NCI-H1048 (cell line): ENCODE data around the gene SOBP.

ENCODE experiments used
- DNase-seq: peaks from one replicate; lab custom pipeline; 2025; lab: John Stamatoyannopoulos, UW

SOBP gene

GRCh38 chr6:107658920-107659865 lies 169.3 kb downstream of the SOBP start:
- DNase-seq, result no peak

- DNase-seq, result no peak
Measured at GRCh38 chr6:107660839-107661238, 170.9 kb downstream of the SOBP start.

GRCh38 chr6:107661291-107661690 lies 171.4 kb downstream of the SOBP start:
- DNase-seq, result no peak

- no peak for DNase-seq
Measured at GRCh38 chr6:107662333-107662732, 172.4 kb downstream of the SOBP start.

GRCh38 chr6:107663308-107663707 lies 173.4 kb downstream of the SOBP start:
- no peak for DNase-seq

- DNase-seq, result no peak
Measured at GRCh38 chr6:107665382-107665781, 175.5 kb downstream of the SOBP start.

- no peak for DNase-seq
Measured at GRCh38 chr6:107666084-107666980, 176.4 kb downstream of the SOBP start.

GRCh38 chr6:107666981-107667601 lies 177.2 kb downstream of the SOBP start:
- no peak for DNase-seq

- DNase-seq, result no peak
Measured at GRCh38 chr6:107667790-107668189, 177.9 kb downstream of the SOBP start.

- DNase-seq, result no peak
Measured at GRCh38 chr6:107668743-107669474, 179.0 kb downstream of the SOBP start.

GRCh38 chr6:107670792-107671199 lies 180.9 kb downstream of the SOBP start:
- DNase-seq, result no peak

GRCh38 chr6:107673076-107673494 lies 183.2 kb downstream of the SOBP start:
- DNase-seq, result no peak

- DNase-seq, result peak; percentile 50
Measured at GRCh38 chr6:107674995-107675738, 185.2 kb downstream of the SOBP start.

GRCh38 chr6:107676042-107676441 lies 186.1 kb downstream of the SOBP start:
- DNase-seq, result no peak

GRCh38 chr6:107677399-107677798 lies 187.5 kb downstream of the SOBP start:
- DNase-seq, result no peak

- no peak for DNase-seq
Measured at GRCh38 chr6:107679457-107679856, 189.5 kb downstream of the SOBP start.

GRCh38 chr6:107682721-107683120 lies 192.8 kb downstream of the SOBP start:
- DNase-seq, result no peak

- no peak for DNase-seq
Measured at GRCh38 chr6:107683183-107683582, 193.3 kb downstream of the SOBP start.

- no peak for DNase-seq
Measured at GRCh38 chr6:107684996-107685395, 195.1 kb downstream of the SOBP start.

- no peak for DNase-seq
Measured at GRCh38 chr6:107689190-107689589, 199.3 kb downstream of the SOBP start.
